Ovary (tissue), 9 donors: Measurements from ENCODE around the gene LEF1. TPM values are rescaled to one million over a fixed set of nuclear protein-coding genes. Genes with fewer than 3 reads are reported as not detected.

ENCODE experiments used
- DNase-seq, 5 donors: peaks; one replicate each; pipeline ENCODE4 v3.0.0-alpha.2; 2019 to 2020
- H3K27ac ChIP-seq, 2 donors: fragments of 200-600 bp; one replicate each; pipeline versions ENCODE4 v1.5.1 to v1.8.0; 2019 to 2022
- H3K27me3 ChIP-seq: fragments of 200-600 bp; one replicate; pipeline ENCODE4 v1.8.0; 2022
- H3K36me3 ChIP-seq: fragments of 200-600 bp; sonication (generic); one replicate; pipeline ENCODE4 v1.5.1; 2019
- H3K4me1 ChIP-seq: one replicate; pipeline ENCODE4 v1.8.1; 2013; ENCODE audit warnings: mild to moderate bottlenecking, moderate library complexity; ENCODE audit not compliant: insufficient read depth
- H3K4me3 ChIP-seq: fragments of 200-600 bp; sonication (generic); one replicate; pipeline ENCODE4 v1.5.1; 2017
- H3K9me3 ChIP-seq, 2 donors: fragments of 200-600 bp in 1 of 2; sonication (generic) in 1 of 2; one replicate each; pipeline versions ENCODE4 v1.5.1 to v1.8.1; 2013 to 2019; ENCODE audit warnings: mild to moderate bottlenecking in 1 of 2, moderate library complexity in 1 of 2
- EP300 ChIP-seq: sonication (generic); formaldehyde crosslinking; IDR thresholded peaks from one replicate; pipeline ENCODE4 v1.6.1; 2017; ENCODE audit warnings: antibody characterized with exemption
- POLR2A ChIP-seq: fragments of 450-650 bp; IDR thresholded peaks from one replicate; pipeline ENCODE4 v1.6.1; 2017; ENCODE audit warnings: antibody characterized with exemption, mild to moderate bottlenecking, moderate library complexity
- WGBS, 3 donors: extraction: QIAGEN DNeasy Blood & Tissue Kit in 1 of 3; methylation state at CpG; one replicate each; pipeline versions ENCODE4 v1.1.5 to v1.1.7; 2013 to 2017; 5-methylcytosine and 5-hydroxymethylcytosine counted together
- intact Hi-C, 4 donors: fragments of 100-400 bp; cut with DNase I; formaldehyde crosslinking; loops; one replicate each; pipeline versions ENCODE4 v1.11.0 to v1.15.1; 2022 to 2023
- polyA plus RNA-seq, 2 donors: library from polyadenylated mRNA; stranded (reverse); fragments of 200-250 nt in 1 of 2; fragments of 350-450 nt in 1 of 2; fragmentation: Illumina TruSeq in 1 of 2; extraction: RNeasy Lipid Tissue Mini Kit (QIAGEN cat#74804) in 1 of 2; gene quantifications; one replicate each; pipeline ENCODE4 v1.2.3, GENCODE V29; 2013 to 2014
- total RNA-seq, 7 donors: library from RNA; depleted of rRNA in 2 of 7; stranded (reverse); fragments of >200 nt in 2 of 7; fragmentation: NEBNext Ultra II Directional in 3 of 7; extraction: Animal tissue kit (Norgen Biotek cat#: 25700) in 3 of 7; gene quantifications; one replicate each; pipeline versions ENCODE4 v1.1.0 to v1.2.4, GENCODE V29; 2016 to 2023
- TF ChIP-seq, protein P1 (sequence below), 3 donors: fragments of 450-650 bp in 2 of 3; fragments of 200-600 bp in 1 of 3; IDR thresholded peaks; one replicate each; pipeline versions ENCODE4 v1.5.1 to v1.8.0; 2016 to 2022; ENCODE audit warnings: antibody characterized with exemption in 3 of 3, mild to moderate bottlenecking in 1 of 3
- donor health status: DM: no; HTN: no; CAD: no; lungs with moderate emphysema.
- donor health status: DM: no; HTN: no; CAD: no.
- donor health status: Bipolar disorder and iron deficiency.
- donor health status: DM: yes; HTN: yes; CAD: no.
- donor health status: DM: no; HTN: no; CAD: no.
- donor health status: DM: yes; HTN: yes; CAD: no.

The LEF1 gene
- total and polyA plus RNA-seq, 9 donors: 1.8 to 30.1 (median 6.0) TPM

- Histone ChIP-seq H3K4me3 (no peak overlapping the region), H3K27ac (no peak overlapping the region), H3K27me3 (no peaks in the 10 kb centered on the region), H3K9me3 (no peaks in the 10 kb centered on the region), H3K36me3 (no peaks in the 10 kb centered on the region), H3K4me1 (no peaks in the 10 kb centered on the region)
- 95 to 99% (median 98%) methylated on average over 4 of the region's 4 CpGs for WGBS, 3 donors
- intact Hi-C loops: no loop called here
- DNase-seq: no peak
- TF ChIP-seq, protein P1, sequence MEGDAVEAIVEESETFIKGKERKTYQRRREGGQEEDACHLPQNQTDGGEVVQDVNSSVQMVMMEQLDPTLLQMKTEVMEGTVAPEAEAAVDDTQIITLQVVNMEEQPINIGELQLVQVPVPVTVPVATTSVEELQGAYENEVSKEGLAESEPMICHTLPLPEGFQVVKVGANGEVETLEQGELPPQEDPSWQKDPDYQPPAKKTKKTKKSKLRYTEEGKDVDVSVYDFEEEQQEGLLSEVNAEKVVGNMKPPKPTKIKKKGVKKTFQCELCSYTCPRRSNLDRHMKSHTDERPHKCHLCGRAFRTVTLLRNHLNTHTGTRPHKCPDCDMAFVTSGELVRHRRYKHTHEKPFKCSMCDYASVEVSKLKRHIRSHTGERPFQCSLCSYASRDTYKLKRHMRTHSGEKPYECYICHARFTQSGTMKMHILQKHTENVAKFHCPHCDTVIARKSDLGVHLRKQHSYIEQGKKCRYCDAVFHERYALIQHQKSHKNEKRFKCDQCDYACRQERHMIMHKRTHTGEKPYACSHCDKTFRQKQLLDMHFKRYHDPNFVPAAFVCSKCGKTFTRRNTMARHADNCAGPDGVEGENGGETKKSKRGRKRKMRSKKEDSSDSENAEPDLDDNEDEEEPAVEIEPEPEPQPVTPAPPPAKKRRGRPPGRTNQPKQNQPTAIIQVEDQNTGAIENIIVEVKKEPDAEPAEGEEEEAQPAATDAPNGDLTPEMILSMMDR (IDR thresholded peaks at IDR 0.05): no peak
Measured at GRCh38 chr4:108031427-108032083, 137.2 kb downstream of the LEF1 start.

DNA sequence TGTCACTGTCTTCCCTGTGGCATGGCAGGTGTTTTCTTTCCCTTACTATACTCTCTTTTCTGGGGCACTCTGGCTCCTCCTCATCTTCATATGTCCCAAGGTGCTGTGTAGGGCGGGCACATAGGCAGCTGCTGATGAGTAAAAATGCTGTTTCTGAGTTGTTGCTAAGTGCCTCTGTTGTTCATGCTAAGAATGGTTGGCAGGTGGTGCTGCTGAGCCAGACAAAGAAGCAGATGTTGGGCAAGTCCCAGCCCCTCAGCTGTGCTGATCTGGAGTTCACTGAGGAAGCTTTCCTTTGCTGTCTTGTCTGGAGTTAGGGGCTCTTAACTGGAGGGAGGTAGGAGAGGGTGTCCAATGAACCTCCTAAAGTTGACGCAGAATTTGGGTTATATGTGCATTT, 138.4 kb downstream of the LEF1 start:
- Histone ChIP-seq H3K9me3 (no peaks in the 10 kb centered on the region), H3K4me1 (no peaks in the 10 kb centered on the region), H3K36me3 (no peaks in the 10 kb centered on the region), H3K4me3 (no peak overlapping the region), H3K27me3 (no peaks in the 10 kb centered on the region), H3K27ac (no peak overlapping the region)
- 89 to 92% (median 91%) methylated on average over 2 of the region's 2 CpGs for WGBS, 3 donors
- no peak for TF ChIP-seq POLR2A
- TF ChIP-seq, protein P1 (IDR thresholded peaks at IDR 0.05): no peak
- TF ChIP-seq EP300: no peak
- intact Hi-C loops: no loop called here
- no peak for DNase-seq

GRCh38 chr4:108029731-108030130, 139.0 kb downstream of the LEF1 start:
- TF ChIP-seq EP300: no peak
- TF ChIP-seq POLR2A: no peak
- TF ChIP-seq, protein P1 (IDR thresholded peaks at IDR 0.05): no peak

GRCh38 chr4:108029016-108029720, 139.6 kb downstream of the LEF1 start:
- no peaks in the 10 kb centered on the region for H3K4me1 ChIP-seq
- H3K27ac ChIP-seq: no peak overlapping the region
- no peak for DNase-seq
- H3K4me3 ChIP-seq: no peak overlapping the region
- WGBS, 3 donors: 87 to 88% (median 88%) methylated on average over 9 of the region's 9 CpGs
- H3K9me3 ChIP-seq: no peaks in the 10 kb centered on the region
- H3K27me3 ChIP-seq: no peaks in the 10 kb centered on the region
- TF ChIP-seq, protein P1 (IDR thresholded peaks at IDR 0.05): no peak
- TF ChIP-seq POLR2A (no peak), EP300 (no peak)
- no peaks in the 10 kb centered on the region for H3K36me3 ChIP-seq
- intact Hi-C loops: loop anchor here in 2 of 4 donors (10.0 kb wide), 2 partner anchors 536 to 546 kb away; no protein-coding TSS in a partner anchor

More at GRCh38 chr4:108029731-108030130, 139.0 kb downstream of the LEF1 start:
- Histone ChIP-seq H3K27ac (no peak overlapping the region), H3K9me3 (no peaks in the 10 kb centered on the region), H3K4me1 (no peaks in the 10 kb centered on the region), H3K4me3 (no peak overlapping the region), H3K36me3 (no peaks in the 10 kb centered on the region), H3K27me3 (no peaks in the 10 kb centered on the region)
- intact Hi-C loops: loop anchor here in 2 of 4 donors (10.0 kb wide), 2 partner anchors 535 to 545 kb away; no protein-coding TSS in a partner anchor
- DNase-seq: no peak
- WGBS, 3 donors: 90 to 97% (median 97%) methylated on average over 5 of the region's 5 CpGs
